Erythroblast (primary cell): Measurements from ENCODE around the gene IL25.

ENCODE experiments used
- GATA1 ChIP-seq: IDR thresholded peaks from 2 replicates; pipeline ENCODE4 v1.6.1; 2011; ENCODE audit warnings: low read depth, mild to moderate bottlenecking, control low read depth, low read length, moderate library complexity
- POLR2A ChIP-seq: IDR thresholded peaks from 2 replicates; pipeline ENCODE4 v1.6.1; 2011; ENCODE audit warnings: mild to moderate bottlenecking, low read length

GRCh38 chr14:23399136-23399535 lies 26.5 kb downstream of the IL25 start:
- TF ChIP-seq POLR2A (no peak), GATA1 (no peak)
